Renal cortex interstitium (tissue), 11 donors: ENCODE measurements around the gene ENPP7. TPM values are rescaled to one million over a fixed set of nuclear protein-coding genes. Genes with fewer than 3 reads are reported as not detected.

Experiments used
- DNase-seq, 11 donors: peaks; one replicate each; pipeline ENCODE4 v3.0.0-alpha.2; 2013; ENCODE audit warnings: low read depth in 9 of 11, low spot score in 4 of 11; ENCODE audit errors: extremely low read depth in 1 of 11
- polyA plus RNA-seq, 3 donors: library from polyadenylated mRNA; unstranded; fragments of 120-200 nt; gene quantifications; one replicate each; pipeline ENCODE4 v1.2.1, GENCODE V29; 2013; ENCODE audit not compliant: insufficient read length in 3 of 3

The ENPP7 gene
- polyA plus RNA-seq, 3 donors: 3.5 to 5.2 (median 5.1) TPM

DNA sequence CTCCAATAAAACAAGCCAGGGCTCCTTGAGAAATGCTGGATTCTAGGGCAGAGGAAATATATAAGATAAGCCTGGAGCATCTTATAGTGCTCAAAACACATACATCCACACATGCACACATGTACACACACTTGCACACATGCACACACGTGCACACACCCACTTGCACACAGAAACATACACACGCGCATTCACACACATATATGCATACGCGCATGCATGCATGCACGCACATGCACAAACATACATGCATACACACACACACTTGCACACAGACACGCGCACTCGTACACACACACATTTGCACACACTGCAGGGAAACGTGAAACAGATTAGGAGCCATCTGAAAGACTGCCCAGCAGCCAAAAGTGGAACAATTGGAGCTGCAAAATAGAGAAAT is 8.0 kb upstream of the ENPP7 start:
- DNase-seq: no peak

DNA sequence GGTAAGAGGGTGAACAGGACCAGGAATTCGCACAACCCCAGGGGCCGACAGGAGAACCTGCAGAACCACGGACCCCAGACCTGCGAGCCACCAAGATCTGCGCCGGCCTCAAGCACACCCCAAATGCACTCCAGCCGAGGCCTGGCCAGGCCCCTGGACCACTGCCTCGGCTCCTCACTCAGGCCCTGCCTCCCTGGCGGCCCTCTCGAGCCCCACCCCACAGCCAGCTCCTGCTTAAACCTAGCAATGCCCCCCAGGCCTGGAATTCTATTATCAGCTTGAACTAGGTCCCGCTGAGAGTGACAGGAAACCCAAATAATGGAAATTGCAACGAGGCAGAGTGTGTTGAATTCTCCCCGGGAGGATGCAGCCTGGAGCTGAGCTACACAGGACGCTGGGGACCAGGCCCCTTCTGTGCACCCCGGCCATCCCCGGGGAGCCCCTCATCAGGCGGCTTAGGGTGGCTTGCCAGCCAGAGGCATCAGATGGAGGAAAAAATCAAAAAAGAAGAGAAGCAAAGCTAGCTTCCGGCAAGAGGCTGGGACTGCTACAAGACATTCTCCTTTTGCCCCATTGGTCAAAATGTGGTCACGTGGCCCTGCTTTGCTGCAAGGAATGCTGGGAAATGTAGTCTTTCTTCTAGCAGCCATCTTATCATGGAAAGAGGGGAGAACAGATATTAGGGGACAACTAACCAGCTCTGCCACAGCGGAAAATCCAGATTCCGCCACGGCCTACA is 2.4 kb upstream of the ENPP7 start:
- DNase-seq: peak; percentile 75 to 93 (median 86)

DNA sequence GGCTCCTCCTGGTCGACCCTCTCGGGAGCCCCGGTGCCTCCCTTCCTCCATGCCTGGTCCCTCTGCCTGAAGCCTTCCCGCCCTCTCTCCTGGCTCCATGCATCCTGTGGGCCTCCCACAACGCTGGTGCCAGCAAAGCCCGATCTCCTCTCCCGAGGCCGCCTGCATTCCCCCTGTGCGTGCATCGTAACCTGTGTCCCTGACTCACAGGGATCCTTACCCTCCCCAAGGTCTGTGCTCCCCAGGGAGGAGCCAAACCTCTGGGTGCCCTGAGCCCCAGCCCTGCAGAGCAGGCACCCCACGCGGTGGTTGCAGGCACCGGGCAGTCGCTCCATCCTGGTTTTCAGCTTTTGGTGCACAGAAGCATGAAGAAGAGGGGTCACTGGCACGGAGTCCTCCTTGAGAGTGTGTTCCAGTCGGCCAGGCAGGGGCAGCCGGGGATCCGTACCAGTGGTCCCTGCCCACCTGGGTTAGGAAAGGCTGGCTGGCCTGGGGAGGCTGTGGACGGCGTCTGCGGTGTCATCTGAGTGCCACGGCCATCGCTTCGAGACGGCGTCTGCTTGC is 1.8 kb upstream of the ENPP7 start:
- no peak for DNase-seq

DNA sequence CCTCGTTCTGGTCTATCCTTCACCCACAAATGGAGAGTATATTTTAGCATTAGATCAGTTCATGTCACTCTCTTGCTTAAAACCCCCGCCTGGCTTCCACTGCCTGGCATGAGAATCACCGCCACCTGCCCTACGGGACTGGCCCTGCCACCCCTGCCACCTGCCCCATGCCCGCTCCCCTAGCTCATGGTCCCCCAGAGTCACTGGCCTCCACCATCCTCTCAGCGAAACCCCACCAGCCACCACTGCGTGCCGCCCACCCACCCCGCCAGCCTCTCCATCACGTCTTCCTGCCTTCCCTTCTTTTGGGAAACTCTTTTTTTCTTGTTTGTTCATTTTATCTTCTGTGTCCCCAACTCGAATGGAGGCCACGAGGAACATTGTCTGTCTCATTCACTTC is 982 bp upstream of the ENPP7 start:
- no peak for DNase-seq

DNA sequence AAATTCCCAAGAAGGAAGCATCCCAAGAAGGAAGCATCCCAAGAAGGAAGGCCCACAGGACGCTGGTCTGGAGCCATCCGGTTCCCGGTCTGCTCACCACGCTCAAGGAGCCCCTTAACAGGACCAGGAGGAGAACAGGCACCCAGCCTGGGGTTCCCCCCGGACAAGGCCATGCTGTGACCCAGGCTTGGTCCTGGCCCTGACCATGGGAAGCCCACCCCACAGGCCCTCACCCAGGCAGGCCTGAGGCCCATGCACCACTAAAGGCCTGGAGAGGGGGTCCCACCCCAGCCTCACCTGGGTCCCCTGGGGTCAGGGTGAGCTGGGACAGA is 340 bp upstream of the ENPP7 start:
- DNase-seq: no peak

DNA sequence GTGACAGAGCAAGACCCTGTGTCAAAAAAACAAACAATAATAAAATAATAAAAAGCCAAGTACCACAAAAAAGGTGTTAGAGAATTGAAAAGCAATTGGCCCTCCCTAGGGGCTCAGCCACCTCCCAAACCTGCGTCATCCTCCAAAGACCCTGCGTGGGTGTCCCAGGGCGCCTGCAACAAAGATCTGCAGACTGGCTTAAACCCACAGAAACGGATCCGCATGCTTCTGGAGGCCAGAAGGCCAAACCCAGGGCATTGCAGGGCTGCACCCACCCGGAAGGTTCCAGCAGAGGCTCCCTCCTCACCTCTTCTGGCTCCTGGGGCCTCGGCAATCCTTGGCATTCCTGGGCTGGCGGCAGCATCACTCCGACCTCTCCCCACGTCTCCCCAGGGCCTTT is 1.5 kb downstream of the ENPP7 start:
- no peak for DNase-seq

DNA sequence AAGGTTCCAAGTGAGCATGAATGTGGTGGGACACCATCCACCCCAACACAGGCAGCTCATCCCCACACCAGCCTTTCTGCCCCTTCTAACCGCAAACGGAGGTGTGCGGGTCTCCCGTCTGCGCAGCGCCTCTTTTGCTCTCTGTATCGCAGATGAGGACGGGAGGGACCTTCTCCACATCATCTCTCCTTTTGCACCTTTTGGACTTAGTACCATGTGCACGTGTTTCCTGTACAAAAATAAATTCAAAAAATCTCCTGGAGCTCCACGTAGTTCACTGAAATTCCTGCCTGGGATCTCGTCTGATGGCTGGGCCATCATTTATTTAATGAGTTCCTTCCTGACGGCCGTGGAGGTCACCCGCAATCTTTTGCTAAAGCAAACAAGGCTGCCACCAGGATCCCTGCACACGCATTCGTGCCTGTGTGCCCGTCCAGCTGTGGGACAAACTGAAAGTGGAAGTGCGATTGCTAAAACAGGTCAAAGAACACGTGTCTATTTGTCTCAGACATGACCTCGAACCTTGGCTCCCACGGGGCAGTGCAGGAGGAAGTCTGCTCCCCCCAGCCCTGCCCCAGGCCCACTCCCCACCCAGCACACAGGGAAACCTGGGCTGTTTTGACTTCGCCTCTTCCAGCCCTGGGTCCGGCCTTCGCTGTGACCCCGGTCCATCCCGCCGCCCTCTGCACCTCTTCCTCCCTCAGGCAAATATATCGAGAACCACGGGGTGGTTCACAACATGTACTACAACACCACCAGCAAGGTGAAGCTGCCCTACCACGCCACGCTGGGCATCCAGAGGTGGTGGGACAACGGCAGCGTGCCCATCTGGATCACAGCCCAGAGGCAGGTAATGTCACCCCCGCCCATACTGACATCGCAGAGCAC is 2.3 kb downstream of the ENPP7 start:
- DNase-seq: no peak

DNA sequence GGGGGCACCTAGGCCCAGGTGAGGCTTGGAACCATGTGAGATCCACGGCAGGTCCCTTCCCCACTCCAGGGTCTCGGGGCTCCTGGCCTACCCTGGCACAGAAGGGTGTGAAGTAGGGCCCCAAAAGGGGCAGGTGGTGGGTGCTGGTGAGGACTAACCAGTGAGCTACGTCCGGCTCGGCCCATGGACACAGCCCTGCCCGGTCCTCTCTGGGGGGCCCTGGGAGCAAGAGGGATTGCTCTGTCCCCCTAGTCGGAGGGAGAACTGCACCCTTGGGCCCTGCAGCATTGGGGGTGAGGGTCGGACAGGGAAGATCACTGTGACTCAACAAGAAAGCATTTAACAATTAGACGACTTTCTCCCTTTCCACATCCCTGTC is 2.9 kb downstream of the ENPP7 start:
- DNase-seq: no peak

DNA sequence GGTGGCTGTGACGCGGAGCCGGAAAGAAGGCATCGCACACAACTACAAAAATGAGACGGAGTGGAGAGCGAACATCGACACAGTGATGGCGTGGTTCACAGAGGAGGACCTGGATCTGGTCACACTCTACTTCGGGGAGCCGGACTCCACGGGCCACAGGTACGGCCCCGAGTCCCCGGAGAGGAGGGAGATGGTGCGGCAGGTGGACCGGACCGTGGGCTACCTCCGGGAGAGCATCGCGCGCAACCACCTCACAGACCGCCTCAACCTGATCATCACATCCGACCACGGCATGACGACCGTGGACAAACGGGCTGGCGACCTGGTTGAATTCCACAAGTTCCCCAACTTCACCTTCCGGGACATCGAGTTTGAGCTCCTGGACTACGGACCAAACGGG is 4.4 kb downstream of the ENPP7 start:
- DNase-seq: no peak

DNA sequence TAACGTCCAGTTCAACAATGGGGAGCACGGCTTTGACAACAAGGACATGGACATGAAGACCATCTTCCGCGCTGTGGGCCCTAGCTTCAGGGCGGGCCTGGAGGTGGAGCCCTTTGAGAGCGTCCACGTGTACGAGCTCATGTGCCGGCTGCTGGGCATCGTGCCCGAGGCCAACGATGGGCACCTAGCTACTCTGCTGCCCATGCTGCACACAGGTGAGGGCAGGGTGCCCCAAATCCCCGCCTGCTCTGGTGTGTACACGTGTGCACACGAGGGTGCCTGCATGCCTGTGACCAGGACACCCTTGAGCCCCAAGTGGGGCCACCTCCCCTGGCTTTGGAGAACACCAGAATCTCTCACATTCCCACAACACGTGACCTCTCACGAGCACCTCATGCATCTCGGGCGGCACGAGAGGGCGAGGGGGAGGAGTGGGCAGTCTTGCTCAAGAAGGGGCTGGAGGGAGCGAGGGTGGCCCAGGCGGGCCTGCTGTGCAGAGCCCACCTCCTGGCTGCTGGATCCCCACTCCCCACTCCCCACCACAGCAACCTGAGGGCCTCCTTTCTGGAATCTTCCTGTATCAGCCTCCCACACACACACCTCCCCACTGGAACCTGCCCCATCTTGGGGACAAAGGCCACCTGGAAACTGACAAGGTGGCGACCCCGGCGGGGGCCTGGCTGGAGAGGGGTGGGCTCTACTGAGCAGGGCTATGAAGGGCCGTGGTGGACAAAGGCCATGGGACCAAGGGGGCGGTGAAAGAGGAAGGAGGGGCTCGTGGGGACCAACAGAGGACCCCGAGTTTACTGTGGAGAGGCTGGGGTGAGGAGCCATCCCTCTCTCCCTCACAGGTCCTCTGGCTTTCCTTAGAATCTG is 6.5 kb downstream of the ENPP7 start:
- DNase-seq: no peak

DNA sequence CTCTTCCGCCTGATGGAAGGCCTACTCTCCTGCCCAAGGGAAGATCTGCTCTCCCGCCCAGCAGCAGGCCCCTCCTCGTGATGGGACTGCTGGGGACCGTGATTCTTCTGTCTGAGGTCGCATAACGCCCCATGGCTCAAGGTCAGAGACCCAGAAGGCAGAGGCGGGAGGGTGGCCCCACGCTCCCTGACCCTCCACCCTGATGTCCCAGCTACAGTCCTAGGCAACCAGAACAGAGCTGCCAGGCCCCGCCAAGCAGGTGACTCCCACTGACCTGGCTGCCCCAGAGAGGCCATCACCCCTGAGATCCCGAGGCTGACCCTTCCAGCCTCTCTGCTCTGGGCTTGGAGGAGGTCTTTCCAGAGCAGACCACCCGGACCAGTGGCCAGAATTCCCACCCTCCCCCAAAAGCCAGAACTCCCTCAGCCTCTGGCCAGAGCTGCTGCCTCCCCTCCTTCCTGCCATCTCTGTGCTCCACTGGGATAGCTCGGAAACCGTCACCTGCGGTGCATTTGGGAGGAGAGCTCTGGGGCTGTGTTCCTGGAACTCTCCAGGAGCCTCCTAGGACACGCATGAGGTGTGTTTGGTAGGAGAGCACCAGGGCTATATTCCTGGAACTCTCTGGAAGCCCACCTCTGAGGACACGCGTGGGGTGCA is 7.3 kb downstream of the ENPP7 start:
- DNase-seq: no peak

DNA sequence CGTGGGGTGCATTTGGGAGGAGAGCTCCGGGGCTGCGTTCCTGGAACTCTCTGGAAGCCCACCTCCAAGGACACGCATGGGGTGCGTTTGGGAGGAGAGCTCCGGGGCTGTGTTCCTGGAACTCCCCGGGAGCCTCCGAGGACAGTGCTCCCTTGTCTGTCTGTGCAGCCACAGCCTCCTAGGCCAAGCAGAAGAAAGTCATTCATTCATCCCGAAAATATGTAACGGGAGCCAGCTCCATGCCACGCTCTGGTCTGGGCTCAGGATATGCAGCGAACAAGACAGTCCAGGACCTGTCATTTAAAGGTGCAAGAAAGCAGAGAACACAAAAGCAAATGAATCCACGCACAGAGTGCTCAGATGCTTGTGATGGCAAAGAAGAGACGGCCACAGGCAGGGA is 7.9 kb downstream of the ENPP7 start:
- DNase-seq: no peak

DNA sequence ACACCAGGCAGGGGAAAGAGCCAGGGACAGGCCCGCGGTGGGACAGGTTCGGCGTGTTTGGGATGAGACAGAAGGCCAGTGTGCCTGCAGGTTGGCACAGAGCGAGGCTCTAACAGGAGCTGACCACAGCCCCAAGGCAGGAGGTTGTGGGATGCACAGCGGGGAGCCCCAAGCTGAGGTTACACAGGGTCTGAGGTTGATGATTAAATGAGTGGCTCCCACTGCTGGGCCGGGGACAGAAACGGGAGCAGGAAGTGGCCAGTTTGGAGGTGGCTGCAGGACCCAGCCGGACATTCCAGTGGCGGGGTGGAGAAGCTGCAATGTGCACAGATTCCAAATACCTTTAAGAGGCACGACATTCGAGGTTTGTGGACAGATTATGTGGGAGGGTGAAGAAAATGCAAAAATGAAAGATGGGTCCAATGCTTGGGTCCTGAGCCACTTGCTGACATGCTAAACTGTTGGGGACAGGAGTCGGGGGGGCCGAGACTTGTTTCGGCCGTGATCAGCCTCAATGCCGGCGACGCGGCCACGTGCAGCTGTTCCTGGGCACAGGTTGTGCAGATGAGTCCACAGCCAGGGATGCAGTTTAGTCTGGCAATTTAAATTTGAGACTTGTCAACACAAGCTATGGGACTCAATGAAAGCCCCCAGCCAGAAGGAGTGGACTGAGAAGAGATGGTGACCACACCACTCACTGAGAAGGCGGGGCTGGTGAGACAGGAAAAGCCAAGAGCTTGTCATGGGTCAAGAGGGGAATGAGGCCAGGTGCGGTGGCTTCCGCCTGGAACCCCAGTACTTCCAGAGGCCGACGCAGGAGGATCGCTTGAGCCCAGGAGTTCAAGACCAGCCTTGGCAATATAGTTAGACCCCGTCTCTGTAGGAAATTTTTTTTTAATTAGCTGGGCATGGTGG is 8.7 kb downstream of the ENPP7 start:
- DNase-seq: no peak

DNA sequence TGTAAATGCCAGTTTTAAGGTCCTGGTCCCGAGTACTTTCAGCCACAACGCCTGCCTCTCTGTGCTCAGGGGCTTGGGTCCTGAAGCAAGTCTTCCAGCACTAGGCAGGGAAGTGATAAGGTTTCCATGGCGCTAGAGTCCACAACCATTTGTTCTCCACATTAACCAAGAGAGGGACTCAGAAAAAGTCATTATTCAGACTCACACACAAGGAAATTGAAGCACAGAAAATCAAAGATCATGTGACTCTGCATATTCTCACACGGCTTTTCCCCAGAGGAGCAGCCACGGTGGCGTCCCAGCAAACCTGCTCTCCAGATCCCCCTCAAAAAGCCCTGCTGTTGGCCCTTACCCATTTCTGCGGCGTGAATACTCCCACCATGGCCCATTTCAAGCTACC is 9.7 kb downstream of the ENPP7 start:
- DNase-seq: peak in 2 of 11 donors; percentile 34 to 39

DNA sequence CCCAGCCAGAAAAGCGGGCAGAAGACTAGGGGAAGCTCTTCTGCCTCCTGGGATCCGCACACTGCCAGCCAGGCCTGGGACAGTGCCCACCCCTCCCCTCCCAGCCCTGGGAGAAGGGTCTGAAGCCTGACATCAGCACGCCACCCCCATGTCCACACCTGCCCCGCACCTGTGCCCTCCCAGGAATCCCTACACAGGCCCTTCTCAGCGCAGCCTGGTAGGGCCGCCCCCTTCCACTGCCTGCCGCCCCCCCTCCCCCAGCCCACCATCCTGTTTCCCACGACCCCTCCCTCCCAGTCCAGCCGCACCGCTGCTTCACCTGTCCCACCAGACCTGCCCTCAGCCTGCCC is 10.6 kb downstream of the ENPP7 start:
- no peak for DNase-seq

DNA sequence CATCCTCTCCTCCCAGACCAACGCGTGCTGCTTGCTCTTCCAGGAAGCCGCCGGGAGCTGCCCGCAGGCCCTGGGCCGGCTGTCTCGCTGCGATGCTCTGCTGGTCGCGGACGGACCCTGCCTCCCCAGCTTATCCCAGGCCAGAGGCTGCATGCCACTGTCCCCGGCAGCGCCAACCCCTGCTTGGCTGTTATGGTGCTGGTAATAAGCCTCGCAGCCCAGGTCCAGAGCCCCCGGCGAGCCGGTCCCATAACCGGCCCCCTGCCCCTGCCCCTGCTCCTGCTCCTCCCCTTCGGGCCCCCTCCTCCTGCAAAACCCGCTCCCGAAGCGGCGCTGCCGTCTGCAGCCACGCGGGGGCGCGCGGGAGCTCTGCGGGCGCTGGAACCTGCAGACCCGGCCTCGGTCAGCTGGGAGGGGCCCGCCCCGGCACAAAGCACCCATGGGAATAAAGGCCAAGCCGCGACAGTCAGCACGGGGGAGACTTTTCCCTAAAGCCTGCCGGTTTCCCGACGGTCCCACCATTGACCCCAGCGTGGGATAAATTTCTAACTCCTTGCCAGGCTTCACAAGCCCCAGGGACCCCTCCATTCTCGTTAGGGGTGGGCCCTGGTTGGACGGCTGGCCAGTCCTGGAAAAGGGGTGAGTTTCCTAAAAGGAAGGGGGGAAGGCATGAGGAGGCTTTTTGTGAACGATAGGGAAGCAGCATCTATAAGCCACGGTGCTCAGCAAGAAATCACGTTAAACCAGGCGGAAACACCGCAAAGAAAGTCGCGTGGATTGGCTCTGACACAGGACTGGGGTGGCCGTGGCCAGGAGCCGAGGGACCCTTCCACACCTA is 11.2 kb downstream of the ENPP7 start:
- peak in 9 of 11 donors; percentile 59 to 78 (median 72) for DNase-seq

DNA sequence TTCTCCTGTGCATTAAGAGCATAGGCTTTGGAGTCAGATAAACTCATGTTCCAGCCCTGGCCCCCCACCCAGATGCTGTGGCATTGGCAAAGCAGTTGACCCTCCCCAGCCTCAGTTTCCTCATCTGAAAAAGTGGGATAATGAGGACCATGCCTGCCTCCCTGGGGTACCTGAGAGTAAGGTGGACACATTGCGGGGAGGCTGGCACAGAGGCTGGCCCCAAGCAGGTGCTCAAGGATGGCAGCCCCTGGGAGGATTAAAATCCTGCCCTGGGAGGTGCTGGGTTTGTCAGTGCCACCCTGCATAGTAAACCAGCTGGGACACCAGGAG is 11.8 kb downstream of the ENPP7 start:
- DNase-seq: no peak
